HL-60 (cell line): ENCODE data around the gene PDZD4.

Source experiments
- DNase-seq, 2 experiments: peaks; one replicate each; pipeline ENCODE4 v3.0.0-alpha.2; 2010 to 2020; ENCODE audit warnings: low read depth in 1 of 2, low spot score in 1 of 2
- H3K27ac ChIP-seq: fragments of 250-450 bp; sonication (Bioruptor Pico); replicated peaks from 2 replicates; pipeline ENCODE4 v1.5.1; 2020; ENCODE audit warnings: mild to moderate bottlenecking, moderate library complexity
- H3K27me3 ChIP-seq: fragments of 250-450 bp; sonication (Bioruptor Pico); 2 replicates; pipeline ENCODE4 v1.5.1; 2021; ENCODE audit warnings: mild to moderate bottlenecking, moderate library complexity; ENCODE audit not compliant: insufficient read depth, poor library complexity, severe bottlenecking
- H3K4me3 ChIP-seq: replicated peaks from 2 replicates; pipeline ENCODE4 v1.5.1; 2011; ENCODE audit warnings: mild to moderate bottlenecking, control low read depth, low read length; ENCODE audit not compliant: insufficient read depth
- CTCF ChIP-seq: IDR thresholded peaks from one replicate; pipeline ENCODE4 v1.5.1; 2011; ENCODE audit warnings: low read length, control low read depth, inconsistent platforms; ENCODE audit not compliant: insufficient read depth
- GABPA ChIP-seq: IDR thresholded peaks from 2 replicates; pipeline ENCODE4 v1.6.1; 2012; ENCODE audit warnings: low read depth
- POLR2AphosphoS5 ChIP-seq: IDR thresholded peaks from 2 replicates; pipeline ENCODE4 v1.6.1; 2012; ENCODE audit warnings: low read depth
- SPI1 ChIP-seq: IDR thresholded peaks from 2 replicates; pipeline ENCODE4 v1.6.1; 2012; ENCODE audit warnings: low read depth, mild to moderate bottlenecking, borderline replicate concordance
- TF ChIP-seq, protein P1 (sequence below): IDR thresholded peaks from 2 replicates; pipeline ENCODE4 v1.6.1; 2012; ENCODE audit warnings: low read depth; ENCODE audit not compliant: insufficient replicate concordance

The PDZD4 gene

GRCh38 chrX:153873282-153874084 lies 43.1 kb upstream of the PDZD4 start:
- TF ChIP-seq, protein P1, sequence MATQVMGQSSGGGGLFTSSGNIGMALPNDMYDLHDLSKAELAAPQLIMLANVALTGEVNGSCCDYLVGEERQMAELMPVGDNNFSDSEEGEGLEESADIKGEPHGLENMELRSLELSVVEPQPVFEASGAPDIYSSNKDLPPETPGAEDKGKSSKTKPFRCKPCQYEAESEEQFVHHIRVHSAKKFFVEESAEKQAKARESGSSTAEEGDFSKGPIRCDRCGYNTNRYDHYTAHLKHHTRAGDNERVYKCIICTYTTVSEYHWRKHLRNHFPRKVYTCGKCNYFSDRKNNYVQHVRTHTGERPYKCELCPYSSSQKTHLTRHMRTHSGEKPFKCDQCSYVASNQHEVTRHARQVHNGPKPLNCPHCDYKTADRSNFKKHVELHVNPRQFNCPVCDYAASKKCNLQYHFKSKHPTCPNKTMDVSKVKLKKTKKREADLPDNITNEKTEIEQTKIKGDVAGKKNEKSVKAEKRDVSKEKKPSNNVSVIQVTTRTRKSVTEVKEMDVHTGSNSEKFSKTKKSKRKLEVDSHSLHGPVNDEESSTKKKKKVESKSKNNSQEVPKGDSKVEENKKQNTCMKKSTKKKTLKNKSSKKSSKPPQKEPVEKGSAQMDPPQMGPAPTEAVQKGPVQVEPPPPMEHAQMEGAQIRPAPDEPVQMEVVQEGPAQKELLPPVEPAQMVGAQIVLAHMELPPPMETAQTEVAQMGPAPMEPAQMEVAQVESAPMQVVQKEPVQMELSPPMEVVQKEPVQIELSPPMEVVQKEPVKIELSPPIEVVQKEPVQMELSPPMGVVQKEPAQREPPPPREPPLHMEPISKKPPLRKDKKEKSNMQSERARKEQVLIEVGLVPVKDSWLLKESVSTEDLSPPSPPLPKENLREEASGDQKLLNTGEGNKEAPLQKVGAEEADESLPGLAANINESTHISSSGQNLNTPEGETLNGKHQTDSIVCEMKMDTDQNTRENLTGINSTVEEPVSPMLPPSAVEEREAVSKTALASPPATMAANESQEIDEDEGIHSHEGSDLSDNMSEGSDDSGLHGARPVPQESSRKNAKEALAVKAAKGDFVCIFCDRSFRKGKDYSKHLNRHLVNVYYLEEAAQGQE = no peak
- TF ChIP-seq POLR2AphosphoS5 (no peak), GABPA (no peak), SPI1 (no peak), CTCF (no peak)
- peaks cover 3% of the 10 kb centered on the region for H3K27me3 ChIP-seq
- DNase-seq = no peak
- H3K27ac ChIP-seq = no peak overlapping the region
- no peak overlapping the region for H3K4me3 ChIP-seq

DNA sequence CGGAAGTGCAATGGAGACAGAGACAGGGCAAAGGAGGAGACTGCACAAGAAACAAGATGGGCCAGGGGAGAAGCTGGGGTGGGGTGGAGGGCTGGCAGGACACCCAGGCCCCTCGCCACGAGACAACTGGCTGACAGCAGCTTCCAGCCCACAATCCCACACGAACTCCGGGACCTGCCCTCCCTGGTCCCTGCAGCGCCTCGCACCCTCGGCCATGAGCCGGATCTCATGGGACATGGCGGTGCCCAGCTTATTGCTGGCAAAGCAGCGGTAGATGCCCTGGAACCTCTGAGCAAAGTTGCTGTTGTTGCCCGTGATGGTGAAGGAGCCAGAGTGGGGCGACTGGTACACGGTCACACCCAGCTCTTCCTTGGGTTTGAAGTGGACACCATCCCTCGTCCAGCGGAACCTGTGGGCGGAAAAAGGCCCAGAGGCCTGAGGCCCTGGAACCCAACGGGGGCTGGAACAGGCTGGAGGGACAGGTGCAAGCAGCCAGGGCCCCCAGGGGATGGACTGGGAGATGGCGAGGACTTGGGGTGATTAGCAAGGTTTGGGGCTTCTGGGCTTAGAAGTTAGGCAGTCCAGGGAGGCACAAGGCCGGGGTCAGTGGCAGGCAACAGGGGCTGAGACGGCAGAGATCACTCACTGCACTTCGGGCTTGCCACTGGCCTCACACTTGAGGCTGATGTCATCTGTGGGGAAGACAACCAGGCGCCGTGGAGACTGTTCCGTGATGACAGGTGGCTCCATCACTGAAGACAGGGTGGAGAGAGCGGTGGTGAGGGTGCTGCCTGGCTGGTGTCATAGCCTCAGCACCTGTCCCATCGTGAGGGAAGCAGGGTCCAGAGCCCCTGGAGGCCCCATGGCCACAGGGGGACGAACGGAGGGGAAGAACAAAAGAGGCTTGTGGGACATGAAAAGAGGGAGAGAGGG lies 41.9 kb upstream of the PDZD4 start:
- peaks cover 3% of the 10 kb centered on the region for H3K27me3 ChIP-seq
- TF ChIP-seq GABPA (no peak), CTCF (no peak)
- TF ChIP-seq, protein P1 = no peak
- DNase-seq = no peak
- H3K4me3 ChIP-seq = no peak overlapping the region
- no peak overlapping the region for H3K27ac ChIP-seq

DNA sequence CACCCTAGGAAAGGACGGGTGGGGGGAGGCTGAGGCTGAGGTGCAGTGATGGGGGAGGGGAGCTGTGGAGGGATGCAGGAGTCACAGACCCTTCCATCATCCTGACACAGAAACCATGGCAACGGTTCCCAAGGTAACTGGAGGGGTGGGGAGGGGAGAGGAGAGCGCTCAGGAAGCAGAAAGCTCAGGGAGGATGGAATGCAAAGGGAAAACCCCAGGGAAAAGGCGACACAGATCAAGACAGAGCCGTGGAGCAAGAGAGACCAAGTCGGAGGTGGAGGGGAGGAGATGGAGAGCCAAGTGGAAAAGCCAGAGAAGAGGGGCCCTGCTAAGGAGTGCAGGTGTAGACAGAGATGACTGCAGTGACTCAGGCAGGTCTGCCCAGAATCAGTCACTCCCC lies 41.1 kb upstream of the PDZD4 start:
- Histone ChIP-seq H3K4me3 (no peak overlapping the region), H3K27me3 (peaks cover 3% of the 10 kb centered on the region), H3K27ac (no peak overlapping the region)
- no peak for DNase-seq
- TF ChIP-seq CTCF (no peak), SPI1 (no peak), POLR2AphosphoS5 (no peak), GABPA (no peak)
- TF ChIP-seq, protein P1 = no peak
